Neural cell (in vitro differentiated cells): Measurements from ENCODE around the gene ZIM2. TPM values are rescaled to one million over a fixed set of nuclear protein-coding genes. Genes with fewer than 3 reads are reported as not detected.
"Not testable (repeated sequence)": the region's sequence is repeated elsewhere in the genome, so short reads cannot be mapped to it uniquely, and the experiment has no call there.

Source experiments
- H2AFZ ChIP-seq: fragments of 200-600, 300-800 bp; sonication (generic), shearing (Covaris generic); 2 replicates; pipeline ENCODE4 v1.6.0; 2014; ENCODE audit warnings: low read depth, mild to moderate bottlenecking, antibody characterized with exemption, low read length, moderate library complexity
- H3F3A ChIP-seq: fragments of 200-600 bp; shearing (Covaris generic); 2 replicates; pipeline ENCODE4 v1.6.1; 2016; ENCODE audit warnings: mild to moderate bottlenecking, moderate library complexity, mixed read lengths, antibody characterized with exemption, low read length; ENCODE audit not compliant: insufficient read depth, poor library complexity, severe bottlenecking
- H3K27ac ChIP-seq: fragments of 200-600, 300-800 bp; sonication (generic), shearing (Covaris generic); 2 replicates; pipeline ENCODE4 v1.5.1; 2014; ENCODE audit warnings: mild to moderate bottlenecking, low read length, moderate library complexity
- H3K27me3 ChIP-seq: fragments of 300-800, 200-600 bp; sonication (generic), shearing (Covaris generic); 2 replicates; pipeline ENCODE4 v1.6.0; 2014; ENCODE audit warnings: mild to moderate bottlenecking, low read depth, low read length, moderate library complexity; ENCODE audit not compliant: insufficient read depth
- H3K36me3 ChIP-seq: fragments of 300-800, 200-600 bp; sonication (generic), shearing (Covaris generic); 2 replicates; pipeline ENCODE4 v1.5.1; 2014; ENCODE audit warnings: mild to moderate bottlenecking, antibody characterized with exemption, low read length, moderate library complexity; ENCODE audit not compliant: insufficient read depth
- H3K4me2 ChIP-seq: fragments of 300-800, 200-600 bp; sonication (generic), shearing (Covaris generic); 2 replicates; pipeline ENCODE4 v1.6.0; 2014; ENCODE audit warnings: mild to moderate bottlenecking, low read length
- H3K4me3 ChIP-seq: fragments of 300-800, 200-600 bp; sonication (generic), shearing (Covaris generic); 2 replicates; pipeline ENCODE4 v1.5.1; 2014; ENCODE audit warnings: mild to moderate bottlenecking, low read length, moderate library complexity
- H3K79me2 ChIP-seq: fragments of 200-600 bp; shearing (Covaris generic); replicated peaks from 2 replicates; pipeline ENCODE4 v1.6.0; 2014; ENCODE audit warnings: mild to moderate bottlenecking, low read length, moderate library complexity; ENCODE audit not compliant: insufficient read depth
- H3K9ac ChIP-seq: fragments of 300-800, 200-600 bp; sonication (generic), shearing (Covaris generic); 2 replicates; pipeline ENCODE4 v1.6.1; 2016; ENCODE audit warnings: mild to moderate bottlenecking, low read length, mixed read lengths
- H3K9me2 ChIP-seq: fragments of 200-600 bp; shearing (Covaris generic); 2 replicates; pipeline ENCODE4 v1.6.1; 2016; ENCODE audit warnings: mild to moderate bottlenecking, low read length, mixed read lengths; ENCODE audit not compliant: insufficient read depth
- H3K9me3 ChIP-seq: fragments of 200-600, 300-800 bp; sonication (generic), shearing (Covaris generic); 2 replicates; pipeline ENCODE4 v1.6.1; 2016; ENCODE audit warnings: mild to moderate bottlenecking, mixed run types, low read length, moderate library complexity, mixed read lengths
- H4K20me1 ChIP-seq: fragments of 200-600 bp; shearing (Covaris generic); 2 replicates; pipeline ENCODE4 v1.6.1; 2016; ENCODE audit warnings: mild to moderate bottlenecking, mixed run types; ENCODE audit not compliant: insufficient read depth
- EP300 ChIP-seq: fragments of 450-650 bp; conservative IDR thresholded peaks from 2 replicates; pipeline ENCODE4 v1.6.1; 2014; ENCODE audit warnings: antibody characterized with exemption, mild to moderate bottlenecking, moderate library complexity; ENCODE audit not compliant: poor library complexity, severe bottlenecking
- EZH2 ChIP-seq: fragments of 200-600, 300-800 bp; shearing (Covaris generic), sonication (generic); IDR thresholded peaks from 2 replicates; pipeline ENCODE4 v1.6.1; 2014; ENCODE audit warnings: antibody characterized with exemption, low read length, borderline replicate concordance, mild to moderate bottlenecking; ENCODE audit not compliant: insufficient read depth, poor library complexity, severe bottlenecking
- MXI1 ChIP-seq: fragments of 450-650 bp; conservative IDR thresholded peaks from 2 replicates; pipeline ENCODE4 v1.6.1; 2014; ENCODE audit warnings: antibody characterized with exemption, mild to moderate bottlenecking; ENCODE audit not compliant: poor library complexity, severe bottlenecking
- POLR2AphosphoS5 ChIP-seq: IDR thresholded peaks from 2 replicates; pipeline ENCODE4 v1.6.1; 2012
- RAD21 ChIP-seq: fragments of 450-650 bp; conservative IDR thresholded peaks from 2 replicates; pipeline ENCODE4 v1.6.1; 2014; ENCODE audit warnings: antibody characterized with exemption, mild to moderate bottlenecking, moderate library complexity
- SMC3 ChIP-seq: fragments of 450-650 bp; conservative IDR thresholded peaks from 2 replicates; pipeline ENCODE4 v1.6.1; 2014; ENCODE audit warnings: antibody characterized with exemption, mild to moderate bottlenecking, moderate library complexity; ENCODE audit not compliant: poor library complexity
- TAF1 ChIP-seq: IDR thresholded peaks from 2 replicates; pipeline ENCODE4 v1.6.1; 2012; ENCODE audit warnings: low read depth
- polyA plus RNA-seq: library from polyadenylated mRNA; depleted of rRNA; stranded (reverse); fragments of >200 nt; gene quantifications from 2 replicates; pipeline ENCODE4 v1.2.3, GENCODE V29; 2014
- TF ChIP-seq, protein P1 (sequence below): fragments of 450-650 bp; IDR thresholded peaks from 2 replicates; pipeline ENCODE4 v1.5.1; 2014; ENCODE audit warnings: antibody characterized with exemption, mild to moderate bottlenecking, moderate library complexity; ENCODE audit not compliant: poor library complexity, severe bottlenecking
- TF ChIP-seq, protein P2 (sequence below): IDR thresholded peaks from 2 replicates; pipeline ENCODE4 v1.6.1; 2012; ENCODE audit warnings: borderline replicate concordance

The ZIM2 gene
- polyA plus RNA-seq, 1 donor from 2014 or later = not detected

DNA sequence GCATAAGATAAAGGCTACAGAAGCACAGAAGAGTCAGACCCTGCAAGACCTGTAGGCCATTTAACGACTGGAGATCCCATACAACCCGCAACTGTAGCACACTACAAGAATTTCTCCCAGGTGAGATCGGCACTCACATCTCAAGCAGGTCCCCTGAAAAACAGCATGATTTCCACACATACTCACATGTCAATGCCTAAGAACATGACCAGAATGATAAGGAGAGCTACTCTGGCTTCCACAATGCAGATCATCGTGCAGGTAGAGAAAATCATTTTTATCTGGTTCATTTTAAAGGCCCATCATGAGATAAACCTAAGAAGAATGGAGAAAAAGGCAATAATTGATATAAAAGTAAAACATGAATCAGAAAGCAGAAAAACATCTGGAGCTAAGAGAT, 17.5 kb upstream of the ZIM2 start:
- Histone ChIP-seq H3K9ac (no peak overlapping the region), H3K27me3 (no peaks in the 10 kb centered on the region), H3K9me3 (peaks cover 7% of the 10 kb centered on the region), H3K36me3 (no peaks in the 10 kb centered on the region), H3K4me2 (no peak overlapping the region), H4K20me1 (no peaks in the 10 kb centered on the region), H3K4me3 (no peak overlapping the region), H3K9me2 (no peaks in the 10 kb centered on the region), H3F3A (no peaks in the 10 kb centered on the region), H2AFZ (no peak overlapping the region), H3K79me2 (no peaks in the 10 kb centered on the region), H3K27ac (no peak overlapping the region)
- no peak for TF ChIP-seq MXI1
- TF ChIP-seq, protein P1, sequence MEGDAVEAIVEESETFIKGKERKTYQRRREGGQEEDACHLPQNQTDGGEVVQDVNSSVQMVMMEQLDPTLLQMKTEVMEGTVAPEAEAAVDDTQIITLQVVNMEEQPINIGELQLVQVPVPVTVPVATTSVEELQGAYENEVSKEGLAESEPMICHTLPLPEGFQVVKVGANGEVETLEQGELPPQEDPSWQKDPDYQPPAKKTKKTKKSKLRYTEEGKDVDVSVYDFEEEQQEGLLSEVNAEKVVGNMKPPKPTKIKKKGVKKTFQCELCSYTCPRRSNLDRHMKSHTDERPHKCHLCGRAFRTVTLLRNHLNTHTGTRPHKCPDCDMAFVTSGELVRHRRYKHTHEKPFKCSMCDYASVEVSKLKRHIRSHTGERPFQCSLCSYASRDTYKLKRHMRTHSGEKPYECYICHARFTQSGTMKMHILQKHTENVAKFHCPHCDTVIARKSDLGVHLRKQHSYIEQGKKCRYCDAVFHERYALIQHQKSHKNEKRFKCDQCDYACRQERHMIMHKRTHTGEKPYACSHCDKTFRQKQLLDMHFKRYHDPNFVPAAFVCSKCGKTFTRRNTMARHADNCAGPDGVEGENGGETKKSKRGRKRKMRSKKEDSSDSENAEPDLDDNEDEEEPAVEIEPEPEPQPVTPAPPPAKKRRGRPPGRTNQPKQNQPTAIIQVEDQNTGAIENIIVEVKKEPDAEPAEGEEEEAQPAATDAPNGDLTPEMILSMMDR = no peak
- TF ChIP-seq RAD21 = no peak
- no peak for TF ChIP-seq POLR2AphosphoS5
- no peak for TF ChIP-seq EZH2
- TF ChIP-seq SMC3 = no peak
- TF ChIP-seq EP300 = no peak
- no peak for TF ChIP-seq TAF1
- TF ChIP-seq, protein P2, sequence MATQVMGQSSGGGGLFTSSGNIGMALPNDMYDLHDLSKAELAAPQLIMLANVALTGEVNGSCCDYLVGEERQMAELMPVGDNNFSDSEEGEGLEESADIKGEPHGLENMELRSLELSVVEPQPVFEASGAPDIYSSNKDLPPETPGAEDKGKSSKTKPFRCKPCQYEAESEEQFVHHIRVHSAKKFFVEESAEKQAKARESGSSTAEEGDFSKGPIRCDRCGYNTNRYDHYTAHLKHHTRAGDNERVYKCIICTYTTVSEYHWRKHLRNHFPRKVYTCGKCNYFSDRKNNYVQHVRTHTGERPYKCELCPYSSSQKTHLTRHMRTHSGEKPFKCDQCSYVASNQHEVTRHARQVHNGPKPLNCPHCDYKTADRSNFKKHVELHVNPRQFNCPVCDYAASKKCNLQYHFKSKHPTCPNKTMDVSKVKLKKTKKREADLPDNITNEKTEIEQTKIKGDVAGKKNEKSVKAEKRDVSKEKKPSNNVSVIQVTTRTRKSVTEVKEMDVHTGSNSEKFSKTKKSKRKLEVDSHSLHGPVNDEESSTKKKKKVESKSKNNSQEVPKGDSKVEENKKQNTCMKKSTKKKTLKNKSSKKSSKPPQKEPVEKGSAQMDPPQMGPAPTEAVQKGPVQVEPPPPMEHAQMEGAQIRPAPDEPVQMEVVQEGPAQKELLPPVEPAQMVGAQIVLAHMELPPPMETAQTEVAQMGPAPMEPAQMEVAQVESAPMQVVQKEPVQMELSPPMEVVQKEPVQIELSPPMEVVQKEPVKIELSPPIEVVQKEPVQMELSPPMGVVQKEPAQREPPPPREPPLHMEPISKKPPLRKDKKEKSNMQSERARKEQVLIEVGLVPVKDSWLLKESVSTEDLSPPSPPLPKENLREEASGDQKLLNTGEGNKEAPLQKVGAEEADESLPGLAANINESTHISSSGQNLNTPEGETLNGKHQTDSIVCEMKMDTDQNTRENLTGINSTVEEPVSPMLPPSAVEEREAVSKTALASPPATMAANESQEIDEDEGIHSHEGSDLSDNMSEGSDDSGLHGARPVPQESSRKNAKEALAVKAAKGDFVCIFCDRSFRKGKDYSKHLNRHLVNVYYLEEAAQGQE = no peak

DNA sequence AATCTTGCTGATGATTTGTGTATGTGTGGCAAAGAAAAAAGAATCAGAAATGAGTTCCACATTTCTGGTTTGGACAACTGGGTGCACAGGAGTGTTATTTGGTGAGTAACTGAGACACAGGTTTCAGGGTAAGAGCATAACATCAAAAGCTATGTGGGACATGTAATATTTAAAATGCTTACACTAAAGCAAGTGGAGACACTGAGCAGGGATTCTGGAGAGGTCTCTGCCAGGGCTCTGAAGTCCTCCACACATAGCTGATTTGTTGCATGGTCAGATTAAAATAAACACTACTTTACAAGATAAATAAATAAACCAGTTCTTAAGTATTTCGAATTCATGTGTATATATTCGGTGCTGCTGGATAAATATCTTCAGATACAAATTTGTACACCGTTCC, 16.3 kb upstream of the ZIM2 start:
- Histone ChIP-seq H3F3A (no peaks in the 10 kb centered on the region), H2AFZ (no peak overlapping the region), H3K36me3 (no peaks in the 10 kb centered on the region), H3K79me2 (no peaks in the 10 kb centered on the region), H3K9ac (no peak overlapping the region), H3K27ac (no peak overlapping the region), H3K4me3 (no peak overlapping the region), H4K20me1 (no peaks in the 10 kb centered on the region), H3K27me3 (no peaks in the 10 kb centered on the region), H3K4me2 (no peak overlapping the region), H3K9me2 (no peaks in the 10 kb centered on the region), H3K9me3 (peaks cover 7% of the 10 kb centered on the region)
- TF ChIP-seq, protein P1 = no peak
- TF ChIP-seq RAD21 = no peak
- no peak for TF ChIP-seq MXI1
- no peak for TF ChIP-seq TAF1
- no peak for TF ChIP-seq EZH2
- no peak for TF ChIP-seq SMC3
- TF ChIP-seq, protein P2 = no peak
- TF ChIP-seq POLR2AphosphoS5 = no peak
- TF ChIP-seq EP300 = no peak

DNA sequence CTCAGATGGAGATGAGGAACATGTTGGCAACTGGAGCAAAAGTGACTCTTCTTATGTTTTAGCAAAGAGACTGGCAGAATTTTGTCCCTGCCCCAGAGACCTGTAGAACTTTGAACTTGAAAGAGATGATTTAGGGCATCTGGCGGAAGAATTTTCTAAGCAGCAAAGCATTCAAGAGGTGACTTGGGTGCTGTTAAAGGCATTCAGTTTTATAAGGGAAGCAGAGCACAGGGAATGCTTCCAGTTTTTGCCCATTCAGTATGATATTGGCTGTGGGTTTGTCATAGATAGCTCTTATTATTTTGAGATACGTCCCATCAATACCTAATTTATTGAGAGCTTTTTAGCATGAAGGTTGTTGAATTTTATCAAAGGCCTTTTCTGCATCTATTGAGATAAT, 11.8 kb upstream of the ZIM2 start:
- not testable (repeated sequence) for H3K36me3 ChIP-seq, H3K9me3 ChIP-seq

More for the DNA sequence above, 11.8 kb upstream of the ZIM2 start:
- H3K79me2 ChIP-seq, H3K9ac ChIP-seq, H3F3A ChIP-seq, H2AFZ ChIP-seq, H3K9me2 ChIP-seq, H3K27ac ChIP-seq, H3K4me3 ChIP-seq, H3K4me2 ChIP-seq, H4K20me1 ChIP-seq, H3K27me3 ChIP-seq: not testable (repeated sequence)
